ENCODE data around the gene FGF14.
"Not testable (repeated sequence)": the region's sequence is repeated elsewhere in the genome, so short reads cannot be mapped to it uniquely, and the experiment has no call there.

Gene FGF14

DNA sequence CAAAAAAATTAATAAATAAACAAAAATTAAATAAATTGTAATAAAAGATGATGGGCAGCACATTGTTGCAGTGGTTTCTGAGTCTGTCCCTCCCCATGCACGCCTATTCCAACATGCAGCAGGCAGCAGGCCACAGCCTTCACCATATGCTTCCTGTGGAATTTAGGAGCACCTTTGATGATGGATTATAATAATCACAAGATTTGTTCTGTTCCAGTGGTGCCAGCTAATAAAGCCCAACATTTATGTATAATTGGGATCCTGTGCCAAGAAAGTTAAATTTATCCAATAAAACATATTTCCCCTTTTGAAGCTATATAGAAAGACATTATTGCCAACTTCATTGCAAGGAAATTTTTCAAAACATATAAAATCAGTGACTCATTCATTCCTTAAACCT lies 328.6 kb downstream of the FGF14 start:
- Histone ChIP-seq H3K4me1 (ENCODE audit: insufficient read depth, insufficient read length) (no peaks in the 10 kb centered on the region), H3K27me3 (ENCODE audit: insufficient read depth, insufficient read length) (no peaks in the 10 kb centered on the region), H3K9me3 (ENCODE audit: insufficient read depth, low read length) (no peaks in the 10 kb centered on the region), H3K4me3 (ENCODE audit: insufficient read length, low read depth) (no peak overlapping the region), H3K9ac (ENCODE audit: insufficient read length, low read depth) (no peak overlapping the region), H3K36me3 (ENCODE audit: insufficient read depth, insufficient read length, low read length) (no peaks in the 10 kb centered on the region)
- TF ChIP-seq ZNF274 (IDR thresholded peaks at IDR 0.05; ENCODE audit: low read depth, low read length) (no peak), YY1 (IDR thresholded peaks at IDR 0.05; ENCODE audit: insufficient read depth, insufficient read length) (no peak), SUZ12 (IDR thresholded peaks at IDR 0.05; ENCODE audit: extremely low read depth, insufficient read depth, insufficient read length) (no peak)
- DNase-seq (ENCODE audit: low read depth, low spot score): no peak

GRCh38 chr13:102071711-102072110 lies 330.1 kb downstream of the FGF14 start:
- no peaks in the 10 kb centered on the region for H3K36me3 ChIP-seq (ENCODE audit: insufficient read depth, insufficient read length, low read length)
- H3K4me1 ChIP-seq (ENCODE audit: insufficient read depth, insufficient read length): no peaks in the 10 kb centered on the region
- DNase-seq (ENCODE audit: low read depth, low spot score): no peak
- H3K4me3 ChIP-seq (ENCODE audit: insufficient read length, low read depth): no peak overlapping the region
- no peak overlapping the region for H3K9ac ChIP-seq (ENCODE audit: insufficient read length, low read depth)
- no peak for TF ChIP-seq ZNF274 (IDR thresholded peaks at IDR 0.05; ENCODE audit: low read depth, low read length)
- TF ChIP-seq SUZ12 (IDR thresholded peaks at IDR 0.05; ENCODE audit: extremely low read depth, insufficient read depth, insufficient read length): no peak
- TF ChIP-seq YY1 (IDR thresholded peaks at IDR 0.05; ENCODE audit: insufficient read depth, insufficient read length): no peak
- no peaks in the 10 kb centered on the region for H3K9me3 ChIP-seq (ENCODE audit: insufficient read depth, low read length)
- H3K27me3 ChIP-seq (ENCODE audit: insufficient read depth, insufficient read length): no peaks in the 10 kb centered on the region

- H3K4me3 ChIP-seq (ENCODE audit: insufficient read length, low read depth); H3K9me3 ChIP-seq (ENCODE audit: insufficient read depth, low read length); H3K9ac ChIP-seq (ENCODE audit: insufficient read length, low read depth); H3K4me1 ChIP-seq (ENCODE audit: insufficient read depth, insufficient read length); H3K27me3 ChIP-seq (ENCODE audit: insufficient read depth, insufficient read length); H3K36me3 ChIP-seq (ENCODE audit: insufficient read depth, insufficient read length, low read length); DNase-seq (ENCODE audit: low read depth, low spot score): not testable (repeated sequence)
Observed at GRCh38 chr13:102068323-102068722, 333.5 kb downstream of the FGF14 start.

- no peak for TF ChIP-seq SUZ12 (IDR thresholded peaks at IDR 0.05; ENCODE audit: extremely low read depth, insufficient read depth, insufficient read length)
- no peak for TF ChIP-seq ZNF274 (IDR thresholded peaks at IDR 0.05; ENCODE audit: low read depth, low read length)
- TF ChIP-seq YY1 (IDR thresholded peaks at IDR 0.05; ENCODE audit: insufficient read depth, insufficient read length): no peak
- peaks cover 9% of the 10 kb centered on the region for H3K9me3 ChIP-seq (ENCODE audit: insufficient read depth, low read length)
- DNase-seq (ENCODE audit: low read depth, low spot score): no peak
- no peaks in the 10 kb centered on the region for H3K36me3 ChIP-seq (ENCODE audit: insufficient read depth, insufficient read length, low read length)
- no peak overlapping the region for H3K9ac ChIP-seq (ENCODE audit: insufficient read length, low read depth)
- no peaks in the 10 kb centered on the region for H3K4me1 ChIP-seq (ENCODE audit: insufficient read depth, insufficient read length)
- no peaks in the 10 kb centered on the region for H3K27me3 ChIP-seq (ENCODE audit: insufficient read depth, insufficient read length)
- no peak overlapping the region for H3K4me3 ChIP-seq (ENCODE audit: insufficient read length, low read depth)
Observed at GRCh38 chr13:102055090-102055779, 346.6 kb downstream of the FGF14 start.

- Histone ChIP-seq H3K4me1 (ENCODE audit: insufficient read depth, insufficient read length) (no peaks in the 10 kb centered on the region), H3K27me3 (ENCODE audit: insufficient read depth, insufficient read length) (no peaks in the 10 kb centered on the region), H3K9me3 (ENCODE audit: insufficient read depth, low read length) (peaks cover 9% of the 10 kb centered on the region), H3K36me3 (ENCODE audit: insufficient read depth, insufficient read length, low read length) (no peaks in the 10 kb centered on the region), H3K4me3 (ENCODE audit: insufficient read length, low read depth) (no peak overlapping the region), H3K9ac (ENCODE audit: insufficient read length, low read depth) (no peak overlapping the region)
- no peak for DNase-seq (ENCODE audit: low read depth, low spot score)
- TF ChIP-seq ZNF274 (IDR thresholded peaks at IDR 0.05; ENCODE audit: low read depth, low read length) (no peak), SUZ12 (IDR thresholded peaks at IDR 0.05; ENCODE audit: extremely low read depth, insufficient read depth, insufficient read length) (no peak)
Observed at GRCh38 chr13:102049853-102050252, 352.0 kb downstream of the FGF14 start.

DNA sequence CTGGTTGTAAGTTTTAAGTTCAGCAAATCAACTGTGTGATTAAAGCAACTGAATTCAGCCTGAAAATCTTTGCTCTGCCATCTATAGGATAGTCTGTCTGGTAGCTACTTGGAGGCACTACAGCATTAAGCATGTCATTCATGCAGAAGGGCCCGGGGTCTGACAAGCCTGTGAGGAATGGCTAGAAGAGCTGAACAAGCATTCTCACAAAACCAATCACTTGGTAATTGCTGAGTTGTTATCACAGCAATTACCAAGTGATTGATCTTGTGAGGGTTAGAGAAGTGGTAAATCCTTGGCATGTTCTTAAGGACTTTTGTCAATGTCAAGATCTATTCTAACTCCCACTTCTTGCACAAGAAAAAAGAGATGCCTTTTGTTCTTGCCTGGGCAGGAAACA lies 356.1 kb downstream of the FGF14 start:
- H3K4me1 ChIP-seq (ENCODE audit: insufficient read depth, insufficient read length): no peaks in the 10 kb centered on the region
- no peaks in the 10 kb centered on the region for H3K36me3 ChIP-seq (ENCODE audit: insufficient read depth, insufficient read length, low read length)
- no peak for DNase-seq (ENCODE audit: low read depth, low spot score)
- no peak overlapping the region for H3K9ac ChIP-seq (ENCODE audit: insufficient read length, low read depth)
- no peak overlapping the region for H3K4me3 ChIP-seq (ENCODE audit: insufficient read length, low read depth)
- TF ChIP-seq SUZ12 (IDR thresholded peaks at IDR 0.05; ENCODE audit: extremely low read depth, insufficient read depth, insufficient read length) (no peak), YY1 (IDR thresholded peaks at IDR 0.05; ENCODE audit: insufficient read depth, insufficient read length) (no peak), ZNF274 (IDR thresholded peaks at IDR 0.05; ENCODE audit: low read depth, low read length) (no peak)
- no peaks in the 10 kb centered on the region for H3K27me3 ChIP-seq (ENCODE audit: insufficient read depth, insufficient read length)
- no peaks in the 10 kb centered on the region for H3K9me3 ChIP-seq (ENCODE audit: insufficient read depth, low read length)

DNA sequence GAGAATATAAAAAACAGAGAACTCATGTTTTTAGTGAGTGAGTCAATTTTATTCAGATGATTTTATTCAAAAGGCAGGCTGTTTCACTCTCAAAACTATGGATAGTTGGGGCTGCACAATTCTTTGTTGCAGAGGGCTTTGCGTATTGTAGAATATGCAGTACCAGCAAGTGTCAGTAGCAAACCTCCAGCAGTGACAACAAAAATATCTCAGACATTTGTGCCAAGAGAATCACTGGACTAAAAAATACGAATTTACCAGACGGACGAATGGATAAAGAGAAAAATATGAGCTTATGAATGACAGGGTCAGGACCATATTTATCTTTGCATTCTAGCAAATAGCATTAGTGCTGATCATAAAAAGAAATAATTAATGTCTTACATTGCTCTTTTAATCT lies 359.1 kb downstream of the FGF14 start:
- no peaks in the 10 kb centered on the region for H3K4me1 ChIP-seq (ENCODE audit: insufficient read depth, insufficient read length)

More for the DNA sequence above, 359.1 kb downstream of the FGF14 start:
- Histone ChIP-seq H3K36me3 (ENCODE audit: insufficient read depth, insufficient read length, low read length) (no peaks in the 10 kb centered on the region), H3K4me3 (ENCODE audit: insufficient read length, low read depth) (no peak overlapping the region), H3K27me3 (ENCODE audit: insufficient read depth, insufficient read length) (no peaks in the 10 kb centered on the region), H3K9me3 (ENCODE audit: insufficient read depth, low read length) (no peaks in the 10 kb centered on the region), H3K9ac (ENCODE audit: insufficient read length, low read depth) (no peak overlapping the region)
- TF ChIP-seq ZNF274 (IDR thresholded peaks at IDR 0.05; ENCODE audit: low read depth, low read length) (no peak), SUZ12 (IDR thresholded peaks at IDR 0.05; ENCODE audit: extremely low read depth, insufficient read depth, insufficient read length) (no peak), YY1 (IDR thresholded peaks at IDR 0.05; ENCODE audit: insufficient read depth, insufficient read length) (no peak)
- no peak for DNase-seq (ENCODE audit: low read depth, low spot score)
